NCI-H2107 treated with DMSO at 0.1 percent for 48 hours (cell line): ENCODE measurements around the gene LRTM1.
A peak's percentile ranks its signal among the peaks of the same experiment; 100 is the strongest.

Experiments
- DNase-seq: peaks from one replicate; lab custom pipeline; 2025; ENCODE audit not compliant: unreplicated experiment; lab: John Stamatoyannopoulos, UW

LRTM1 gene

GRCh38 chr3:54928046-54928770, at the start of gene LRTM1:
Gene LRTM1, minus strand, starts transcription at chr3:54928059. Its CDS starts 148 bp downstream, at chr3:54927911.
- no peak for DNase-seq

- no peak for DNase-seq
These were observed 49.6 kb upstream of the LRTM1 start for GRCh38 chr3:54977439-54977838.

- no peak for DNase-seq
These were observed 43.0 kb upstream of the LRTM1 start for GRCh38 chr3:54970895-54971294.

- DNase-seq: no peak
These were observed 41.8 kb upstream of the LRTM1 start for GRCh38 chr3:54969652-54970051.

- DNase-seq: no peak
These were observed 40.8 kb upstream of the LRTM1 start for GRCh38 chr3:54968546-54969172.

- DNase-seq: no peak
These were observed 39.9 kb upstream of the LRTM1 start for GRCh38 chr3:54967731-54968161.

- no peak for DNase-seq
These were observed 39.1 kb upstream of the LRTM1 start for GRCh38 chr3:54966979-54967378.

GRCh38 chr3:54965746-54966145, 37.9 kb upstream of the LRTM1 start:
- no peak for DNase-seq

- DNase-seq: no peak
These were observed 36.2 kb upstream of the LRTM1 start for GRCh38 chr3:54964081-54964480.

- DNase-seq: no peak
These were observed 35.8 kb upstream of the LRTM1 start for GRCh38 chr3:54963641-54964040.

GRCh38 chr3:54962200-54962599, 34.3 kb upstream of the LRTM1 start:
- no peak for DNase-seq

GRCh38 chr3:54960701-54961100, 32.8 kb upstream of the LRTM1 start:
- no peak for DNase-seq

- no peak for DNase-seq
These were observed 32.2 kb upstream of the LRTM1 start for GRCh38 chr3:54960082-54960481.

GRCh38 chr3:54957711-54958110, 29.9 kb upstream of the LRTM1 start:
- DNase-seq: peak; percentile 69

- no peak for DNase-seq
These were observed 28.1 kb upstream of the LRTM1 start for GRCh38 chr3:54955941-54956340.

GRCh38 chr3:54955496-54955895, 27.6 kb upstream of the LRTM1 start:
- no peak for DNase-seq

GRCh38 chr3:54954521-54954920, 26.7 kb upstream of the LRTM1 start:
- no peak for DNase-seq

GRCh38 chr3:54954022-54954421, 26.2 kb upstream of the LRTM1 start:
- no peak for DNase-seq

GRCh38 chr3:54951405-54951804, 23.5 kb upstream of the LRTM1 start:
- no peak for DNase-seq

- no peak for DNase-seq
These were observed 22.6 kb upstream of the LRTM1 start for GRCh38 chr3:54950391-54951003.

GRCh38 chr3:54949491-54950044, 21.7 kb upstream of the LRTM1 start:
- DNase-seq: no peak
